Activated CD8-positive, alpha-beta T cell treated with anti-CD3 and anti-CD28 coated beads for 36 hours (primary cell): ENCODE measurements around the gene SF3A2. TPM values are rescaled to one million over a fixed set of nuclear protein-coding genes. Genes with fewer than 3 reads are reported as not detected.

Experiments
- ATAC-seq: fragments of 200-7000 bp; cut with Tn5 transposase; one replicate; pipeline ENCODE4 v1.10.0; 2021; ENCODE audit warnings: mild to moderate bottlenecking, moderate library complexity
- CTCF ChIA-PET: fragments of 350-600 bp; sonication (Branson Sonifier 250); formaldehyde crosslinking; loops from one replicate; lab custom pipeline; 2021; ENCODE audit warnings: antibody characterized with exemption; lab: Charles Lee
- POLR2A ChIA-PET: fragments of 350-600 bp; sonication (Branson Sonifier 250); formaldehyde crosslinking; loops from one replicate; lab custom pipeline; 2021; ENCODE audit warnings: antibody characterized with exemption; lab: Charles Lee
- DNase-seq: peaks from one replicate; pipeline ENCODE4 v3.0.0-alpha.2; 2020
- H3K27ac Mint-ChIP-seq: one replicate; pipeline ENCODE4 v1.8.0; 2021; ENCODE audit warnings: mild to moderate bottlenecking, mixed read lengths
- H3K27me3 Mint-ChIP-seq: one replicate; pipeline ENCODE4 v1.8.0; 2021; ENCODE audit warnings: mixed read lengths
- H3K36me3 Mint-ChIP-seq: one replicate; pipeline ENCODE4 v1.8.0; 2021; ENCODE audit warnings: low read depth, mixed read lengths
- H3K4me1 Mint-ChIP-seq: one replicate; pipeline ENCODE4 v1.8.0; 2021; ENCODE audit warnings: low read depth, mixed read lengths
- H3K4me3 Mint-ChIP-seq: one replicate; pipeline ENCODE4 v1.8.0; 2021; ENCODE audit warnings: mild to moderate bottlenecking, moderate library complexity, mixed read lengths
- H3K9me3 Mint-ChIP-seq: one replicate; pipeline ENCODE4 v1.8.0; 2021; ENCODE audit warnings: mixed read lengths
- CTCF ChIP-seq: fragments of 200-600 bp; IDR thresholded peaks from one replicate; pipeline ENCODE4 v1.8.0; 2022; ENCODE audit warnings: antibody characterized with exemption, mild to moderate bottlenecking
- intact Hi-C: fragments of 100-400 bp; cut with micrococcal nuclease; formaldehyde crosslinking; loops from one replicate; pipeline ENCODE4 v1.10.0; 2022
- total RNA-seq, 2 experiments: library from RNA; stranded (reverse); gene quantifications; one replicate each; pipeline ENCODE4 v1.2.3, GENCODE V29; 2021

The SF3A2 gene
- total RNA-seq, 2 experiments from 2014 or later: 157 to 163 TPM

DNA sequence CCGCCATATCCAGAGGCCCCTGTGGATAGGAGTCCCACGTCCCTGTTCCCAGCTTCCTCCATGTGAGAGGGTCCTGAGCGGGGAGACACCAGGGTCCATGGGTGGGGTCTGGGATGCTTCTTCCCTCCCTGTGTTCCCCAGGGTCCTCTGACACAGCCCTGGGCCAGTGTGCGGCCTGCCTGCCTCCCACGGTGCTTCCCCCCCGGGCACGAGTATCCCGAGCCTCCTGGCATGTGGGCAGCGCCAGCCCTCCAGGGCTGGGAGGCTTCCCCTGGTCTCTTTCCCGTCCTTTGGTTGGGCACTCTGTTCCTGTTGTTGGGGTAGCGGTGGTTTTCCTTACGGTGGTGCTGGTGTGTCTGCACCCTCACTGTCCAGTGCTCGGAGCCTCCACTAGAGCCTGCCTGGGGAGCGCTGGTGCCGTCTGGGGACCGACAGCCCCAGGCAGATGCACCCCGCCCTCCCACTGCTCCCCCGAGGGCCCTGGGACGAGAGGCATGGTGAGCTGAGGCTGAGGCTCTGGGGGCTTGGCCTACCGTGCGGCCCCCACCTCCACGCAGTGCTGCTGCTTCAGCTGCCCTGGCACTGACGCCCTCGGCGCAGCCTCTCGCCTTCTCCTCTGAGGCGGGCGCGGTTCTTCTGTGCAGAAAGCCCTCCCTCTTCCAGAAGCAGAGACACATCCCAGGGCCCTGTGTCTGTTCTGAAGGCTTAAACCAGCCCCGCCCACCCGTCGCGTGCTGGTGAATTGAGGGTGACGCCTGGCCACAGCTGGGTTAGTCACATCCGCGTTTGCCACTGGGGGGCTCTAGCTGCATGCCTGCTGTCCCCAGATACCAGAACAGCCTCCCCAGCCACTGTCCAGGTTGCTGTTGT is 28.4 kb upstream of the SF3A2 start:
- no peaks in the 10 kb centered on the region for H3K27me3 Mint-ChIP-seq
- ChIA-PET CTCF (interaction anchor here (1.5 kb wide), 1 partner anchor 54 kb away, joined by 3 read pairs; no protein-coding TSS in a partner anchor), POLR2A (interaction anchor here (0.5 to 1.4 kb wide), 2 partner anchors 25 to 577 kb away, joined by 3 to 4 read pairs; no protein-coding TSS in a partner anchor)
- peaks cover 23% of the 10 kb centered on the region for H3K36me3 Mint-ChIP-seq
- TF ChIP-seq CTCF: no peak
- H3K4me1 Mint-ChIP-seq: no peaks in the 10 kb centered on the region
- no peaks in the 10 kb centered on the region for H3K9me3 Mint-ChIP-seq
- intact Hi-C loops: no loop called here
- ATAC-seq (peak; percentile 62), DNase-seq (peak; percentile 68)
- H3K4me3 Mint-ChIP-seq: no peak overlapping the region
- no peak overlapping the region for H3K27ac Mint-ChIP-seq

GRCh38 chr19:2208975-2209374 is 27.6 kb upstream of the SF3A2 start:
- ChIA-PET POLR2A (interaction anchor here (0.5 kb wide), 1 partner anchor 578 kb away, joined by 3 read pairs; no protein-coding TSS in a partner anchor), CTCF (interaction anchor here (1.5 kb wide), 1 partner anchor 53 kb away, joined by 3 read pairs; no protein-coding TSS in a partner anchor)
- no peaks in the 10 kb centered on the region for H3K4me1 Mint-ChIP-seq
- intact Hi-C loops: no loop called here
- no peaks in the 10 kb centered on the region for H3K27me3 Mint-ChIP-seq
- TF ChIP-seq CTCF: no peak
- H3K36me3 Mint-ChIP-seq: peaks cover 25% of the 10 kb centered on the region
- H3K27ac Mint-ChIP-seq: no peak overlapping the region
- DNase-seq (no peak), ATAC-seq (no peak)
- H3K9me3 Mint-ChIP-seq: no peaks in the 10 kb centered on the region
- no peak overlapping the region for H3K4me3 Mint-ChIP-seq

- H3K4me1 Mint-ChIP-seq: peaks cover under 1% of the 10 kb centered on the region
- H3K4me3 Mint-ChIP-seq: no peak overlapping the region
- H3K27ac Mint-ChIP-seq: no peak overlapping the region
- H3K27me3 Mint-ChIP-seq: no peaks in the 10 kb centered on the region
- CTCF ChIA-PET: interaction anchor here (1.5 kb wide), 1 partner anchor 53 kb away, joined by 3 read pairs; no protein-coding TSS in a partner anchor
- no peak for TF ChIP-seq CTCF
- POLR2A ChIA-PET: no interaction called here
- intact Hi-C loops: no loop called here
- H3K36me3 Mint-ChIP-seq: peaks cover 27% of the 10 kb centered on the region
- DNase-seq (no peak), ATAC-seq (no peak)
- H3K9me3 Mint-ChIP-seq: no peaks in the 10 kb centered on the region
Measured at GRCh38 chr19:2209408-2209807, 27.2 kb upstream of the SF3A2 start.

DNA sequence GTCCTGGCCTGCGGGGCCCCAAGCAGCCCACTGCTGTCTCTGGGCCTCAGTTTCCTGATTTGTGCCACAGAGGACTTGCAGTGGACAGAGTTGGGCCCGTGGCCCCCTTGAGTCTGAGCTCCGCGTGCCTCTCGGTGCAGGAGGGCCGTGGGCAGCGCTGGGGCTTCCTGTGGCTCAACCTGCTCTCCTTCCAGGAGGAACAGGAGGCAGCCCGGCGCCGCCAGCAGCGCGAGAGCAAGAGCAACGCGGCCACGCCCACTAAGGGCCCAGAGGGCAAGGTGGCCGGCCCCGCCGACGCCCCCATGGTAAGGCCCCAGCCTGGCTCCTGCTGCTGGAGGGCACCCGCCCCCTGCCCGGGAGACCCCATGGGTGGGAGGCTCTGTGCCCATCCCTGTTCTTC is 26.4 kb upstream of the SF3A2 start:
- peaks cover 8% of the 10 kb centered on the region for H3K4me1 Mint-ChIP-seq
- H3K27me3 Mint-ChIP-seq: no peaks in the 10 kb centered on the region
- intact Hi-C loops: no loop called here
- CTCF ChIA-PET: no interaction called here
- DNase-seq (no peak), ATAC-seq (no peak)
- POLR2A ChIA-PET: interaction anchor here (0.5 kb wide), 1 partner anchor 269 kb away, joined by 3 read pairs; the partner anchor contains the start of gene CSNK1G2
- peaks cover 34% of the 10 kb centered on the region for H3K36me3 Mint-ChIP-seq
- no peak overlapping the region for H3K27ac Mint-ChIP-seq
- H3K9me3 Mint-ChIP-seq: no peaks in the 10 kb centered on the region
- no peak overlapping the region for H3K4me3 Mint-ChIP-seq
- TF ChIP-seq CTCF: no peak
